IMR-90 (cell line): ENCODE measurements around the gene PM20D1. TPM values are rescaled to one million over a fixed set of nuclear protein-coding genes. Genes with fewer than 3 reads are reported as not detected.

Experiments
- ATAC-seq: fragments of 200-7000 bp; cut with Tn5 transposase; 2 replicates; pipeline ENCODE4 v1.9.1; 2020; ENCODE audit warnings: low read depth, mild to moderate bottlenecking, moderate library complexity
- BruUV-seq: library from RNA; stranded (reverse); fragments of 400-500 nt; replicated peaks from 2 replicates; lab custom pipeline; 2021; lab: Mats Ljungman, UMichigan
- CTCF ChIA-PET: fragments of 300-600 bp; formaldehyde crosslinking; extraction: SDS; loops from one replicate; lab custom pipeline; 2021; ENCODE audit warnings: antibody characterized with exemption; lab: Yijun Ruan, JAX
- POLR2A ChIA-PET: fragments of 300-600 bp; sonication (Branson Sonifier 250); formaldehyde crosslinking; loops from one replicate; lab custom pipeline; 2022; ENCODE audit warnings: antibody characterized with exemption; ENCODE audit not compliant: unreplicated experiment; lab: Charles Lee
- DNase-seq: peaks from one replicate; pipeline ENCODE4 v3.0.0; 2013
- H2AFZ ChIP-seq: replicated peaks from 2 replicates; pipeline ENCODE3; 2013; ENCODE audit warnings: low read length, mild to moderate bottlenecking; ENCODE audit not compliant: poor library complexity
- H2AK5ac ChIP-seq: 2 replicates; pipeline ENCODE4 v1.6.1; 2013; ENCODE audit warnings: low read depth, low read length, inconsistent platforms
- H2AK9ac ChIP-seq: replicated peaks from 2 replicates; pipeline ENCODE3; 2013; ENCODE audit warnings: mild to moderate bottlenecking, low read depth, low read length, moderate library complexity; ENCODE audit not compliant: poor library complexity
- H2BK120ac ChIP-seq: 2 replicates; pipeline ENCODE4 v1.6.1; 2013; ENCODE audit warnings: low read depth, low read length, inconsistent platforms
- H2BK15ac ChIP-seq: 3 replicates; pipeline ENCODE4 v1.6.1; 2013; ENCODE audit warnings: low read depth, low read length, inconsistent platforms
- H2BK20ac ChIP-seq: 2 replicates; pipeline ENCODE4 v1.6.1; 2013; ENCODE audit warnings: low read depth, mild to moderate bottlenecking, inconsistent platforms, low read length, moderate library complexity
- H2BK5ac ChIP-seq: 2 replicates; pipeline ENCODE4 v1.6.1; 2013; ENCODE audit warnings: mild to moderate bottlenecking, low read depth, low read length, inconsistent platforms; ENCODE audit not compliant: poor library complexity, severe bottlenecking
- H3K14ac ChIP-seq: replicated peaks from 2 replicates; pipeline ENCODE4 v1.6.1; 2013; ENCODE audit warnings: low read depth, low read length, inconsistent platforms
- H3K18ac ChIP-seq: 2 replicates; pipeline ENCODE4 v1.6.1; 2013; ENCODE audit warnings: low read depth, low read length, control low read depth
- H3K23ac ChIP-seq: 2 replicates; pipeline ENCODE4 v1.6.1; 2013; ENCODE audit warnings: low read depth, low read length, inconsistent platforms
- H3K27ac ChIP-seq: 2 replicates; pipeline ENCODE4 v1.5.1; 2013; ENCODE audit warnings: mild to moderate bottlenecking, control low read depth, low read length; ENCODE audit not compliant: insufficient read depth
- H3K27me3 ChIP-seq: 2 replicates; pipeline ENCODE4 v1.6.1; 2013; ENCODE audit warnings: low read length; ENCODE audit not compliant: control insufficient read depth, insufficient read depth
- H3K36me3 ChIP-seq: 2 replicates; pipeline ENCODE4 v1.6.1; 2013; ENCODE audit warnings: low read length, mixed read lengths; ENCODE audit not compliant: control insufficient read depth, insufficient read depth
- H3K4ac ChIP-seq: 2 replicates; pipeline ENCODE4 v1.6.1; 2013; ENCODE audit warnings: low read depth, low read length, inconsistent platforms
- H3K4me1 ChIP-seq: 2 replicates; pipeline ENCODE4 v1.6.1; 2013; ENCODE audit warnings: low read length, mixed read lengths; ENCODE audit not compliant: control insufficient read depth, insufficient read depth
- H3K4me2 ChIP-seq: 2 replicates; pipeline ENCODE4 v1.6.1; 2013; ENCODE audit warnings: low read depth, mild to moderate bottlenecking, control low read depth, low read length, moderate library complexity
- H3K4me3 ChIP-seq: 2 replicates; pipeline ENCODE4 v1.5.1; 2013; ENCODE audit warnings: low read depth, mild to moderate bottlenecking, control low read depth, low read length, moderate library complexity; ENCODE audit not compliant: insufficient read depth
- H3K56ac ChIP-seq: 2 replicates; pipeline ENCODE4 v1.6.1; 2013; ENCODE audit warnings: low read length, inconsistent platforms; ENCODE audit not compliant: insufficient read depth; ENCODE audit errors: extremely low read depth
- H3K79me1 ChIP-seq, 2 experiments: 2 replicates each; pipeline ENCODE4 v1.6.1; 2013; ENCODE audit warnings: low read length in 2 of 2, inconsistent platforms in 1 of 2, low read depth in 1 of 2
- H3K9ac ChIP-seq: 2 replicates; pipeline ENCODE4 v1.6.1; 2013; ENCODE audit warnings: low read depth, low read length, control low read depth
- H3K9me1 ChIP-seq: 2 replicates; pipeline ENCODE4 v1.6.1; 2013; ENCODE audit warnings: low read length, inconsistent platforms; ENCODE audit not compliant: insufficient read depth
- H3K9me3 ChIP-seq: 2 replicates; pipeline ENCODE4 v1.6.1; 2013; ENCODE audit warnings: low read length; ENCODE audit not compliant: control insufficient read depth, insufficient read depth
- H4K20me1 ChIP-seq: 2 replicates; pipeline ENCODE4 v1.6.1; 2013; ENCODE audit warnings: low read length, inconsistent platforms; ENCODE audit not compliant: insufficient read depth
- H4K5ac ChIP-seq: 2 replicates; pipeline ENCODE4 v1.6.1; 2013; ENCODE audit warnings: mild to moderate bottlenecking, low read depth, low read length, control low read depth
- H4K8ac ChIP-seq, 2 experiments: 2 replicates each; pipeline ENCODE4 v1.6.1; 2013; ENCODE audit warnings: low read depth in 2 of 2, low read length in 2 of 2, control low read depth in 1 of 2, inconsistent platforms in 1 of 2
- H4K91ac ChIP-seq: 2 replicates; pipeline ENCODE4 v1.6.1; 2013; ENCODE audit warnings: low read depth, low read length, inconsistent platforms; ENCODE audit not compliant: insufficient read depth
- BHLHE40 ChIP-seq: fragments of 150-350 bp; IDR thresholded peaks from 2 replicates; pipeline ENCODE4 v1.6.1; 2016; ENCODE audit warnings: mild to moderate bottlenecking, low read depth, low read length
- CEBPB ChIP-seq: IDR thresholded peaks from 2 replicates; pipeline ENCODE4 v1.6.1; 2012; ENCODE audit warnings: low read depth, low read length, improper control_type of control experiment
- RAD21 ChIP-seq: IDR thresholded peaks from 2 replicates; pipeline ENCODE4 v1.6.1; 2012; ENCODE audit warnings: low read length, improper control_type of control experiment
- RCOR1 ChIP-seq: IDR thresholded peaks from 2 replicates; pipeline ENCODE4 v1.6.1; 2012; ENCODE audit warnings: mild to moderate bottlenecking, low read length, improper control_type of control experiment; ENCODE audit not compliant: insufficient replicate concordance
- WGBS, 2 experiments: methylation state at CpG; one replicate each; pipeline versions ENCODE4 v1.1.5 to v1.1.7; 2013; ENCODE audit warnings: missing lambda C conversion rate in 2 of 2; ENCODE audit not compliant: insufficient read length in 1 of 2; ENCODE audit errors: extremely low coverage in 2 of 2; 5-methylcytosine and 5-hydroxymethylcytosine counted together
- dilution Hi-C: fragments of 300-500 bp; cut with HindIII; formaldehyde crosslinking; loops from one replicate; pipeline ENCODE4 v1.14.3; 2018; ENCODE audit warnings: low sequenced_read_pairs; ENCODE audit not compliant: unreplicated experiment
- in situ Hi-C: fragments of 300-500 bp; cut with MboI; formaldehyde crosslinking; loops from 3 replicates; pipeline ENCODE4 v1.14.3; 2019; ENCODE audit warnings: low sequenced_read_pairs, inconsistent platforms, mixed read lengths
- intact Hi-C: fragments of 100-400 bp; cut with micrococcal nuclease; formaldehyde crosslinking; loops from 2 replicates; pipeline ENCODE4 v1.10.0; 2022
- polyA plus RNA-seq, 3 experiments: library from polyadenylated mRNA; depleted of rRNA; stranded (reverse); fragments of >200 nt; gene quantifications; 2 replicates each; pipeline ENCODE4 v1.2.3, GENCODE V29; 2012; ENCODE audit warnings: low replicate concordance in 1 of 3
- total RNA-seq: library from RNA; depleted of rRNA; stranded (reverse); fragments of >200 nt; gene quantifications from 2 replicates; pipeline ENCODE4 v1.2.3, GENCODE V29; 2012; rRNA removed

Gene PM20D1
- total and polyA plus RNA-seq, 2 of the 4 experiments (the other 2 are of a cell fraction): not detected

- Histone ChIP-seq H2BK120ac (no peak overlapping the region), H2AK5ac (no peak overlapping the region), H3K27ac (no peak overlapping the region), H3K56ac (no peak overlapping the region), H2BK20ac (no peak overlapping the region), H3K18ac (no peak overlapping the region), H4K8ac (no peak overlapping the region), H3K23ac (no peak overlapping the region), H4K91ac (no peak overlapping the region), H3K9me3 (no peaks in the 10 kb centered on the region), H2AFZ (no peak overlapping the region), H3K9ac (no peak overlapping the region), H2BK15ac (no peak overlapping the region), H3K4ac (no peak overlapping the region), H2AK9ac (no peak overlapping the region), H3K14ac (no peak overlapping the region), H4K20me1 (no peaks in the 10 kb centered on the region), H4K5ac (no peak overlapping the region), H2BK5ac (no peak overlapping the region), H3K79me1 (no peaks in the 10 kb centered on the region), H3K36me3 (no peaks in the 10 kb centered on the region), H3K27me3 (peaks cover 2% of the 10 kb centered on the region), H3K4me3 (no peak overlapping the region), H3K4me1 (no peaks in the 10 kb centered on the region; the same call in 1 of the 2 replicates), H3K4me2 (no peak overlapping the region), H3K9me1 (peaks cover 3% of the 10 kb centered on the region; the same call in 1 of the 2 replicates)
- intact Hi-C loops (no loop called here), in situ Hi-C loops (no loop called here), dilution Hi-C loops (no loop called here)
- ChIA-PET CTCF (interaction anchor here (0.7 kb wide), 1 partner anchor 264 kb away, joined by 3 read pairs; no protein-coding TSS in a partner anchor), POLR2A (no interaction called here)
- no CpG with 5 or more reads among the region's 5 CpGs for WGBS, 2 experiments
- ATAC-seq (no peak), DNase-seq (no peak)
- TF ChIP-seq CEBPB (no peak), RAD21 (no peak), RCOR1 (no peak), BHLHE40 (no peak)
- no TSS peak for BruUV-seq
Measured at GRCh38 chr1:205780335-205780734, 69.6 kb downstream of the PM20D1 start.

Other genes starting within 250 kb of the PM20D1 start
- gene ELK4, start 218.1 kb downstream of the PM20D1 start, total RNA-seq: 11.3 and 15.6 TPM in 2 replicates
- 3.3 and 4.6 TPM in 2 replicates for gene ELK4, start 218.1 kb downstream of the PM20D1 start, polyA plus RNA-seq (2012; rRNA removed)
- 1.1 and 1.4 TPM in 2 replicates for gene SLC45A3, start 169.6 kb downstream of the PM20D1 start, total RNA-seq
- gene SLC45A3, start 169.6 kb downstream of the PM20D1 start, polyA plus RNA-seq (2012; rRNA removed): 2.5 and 3.0 TPM in 2 replicates
- 103 and 179 TPM in 2 replicates for gene NUCKS1, start 100.0 kb downstream of the PM20D1 start, total RNA-seq
- gene NUCKS1, start 100.0 kb downstream of the PM20D1 start, polyA plus RNA-seq (2012; rRNA removed): 29.0 and 37.9 TPM in 2 replicates
- gene RAB29, start 74.7 kb downstream of the PM20D1 start, total RNA-seq: 5.8 and 7.3 TPM in 2 replicates
- 4.4 and 5.7 TPM in 2 replicates for gene RAB29, start 74.7 kb downstream of the PM20D1 start, polyA plus RNA-seq (2012; rRNA removed)
- gene SLC41A1, start 36.9 kb downstream of the PM20D1 start, total RNA-seq: 6.3 and 6.7 TPM in 2 replicates
- gene SLC41A1, start 36.9 kb downstream of the PM20D1 start, polyA plus RNA-seq (2012; rRNA removed): 25.8 and 26.3 TPM in 2 replicates
- under 0.01 TPM in 1 of 2 replicates, not detected in the other for gene SLC26A9, start 93.3 kb upstream of the PM20D1 start, total RNA-seq
- gene SLC26A9, start 93.3 kb upstream of the PM20D1 start, polyA plus RNA-seq (2012; rRNA removed): not detected in 2 replicates
- 9.1 and 10.6 TPM in 2 replicates for gene RAB7B, start 153.3 kb upstream of the PM20D1 start, total RNA-seq
- gene RAB7B, start 153.3 kb upstream of the PM20D1 start, polyA plus RNA-seq (2012; rRNA removed): 14.6 and 14.7 TPM in 2 replicates
- not detected in 2 replicates for gene CTSE, start 173.8 kb upstream of the PM20D1 start, total RNA-seq
- not detected in 2 replicates for gene CTSE, start 173.8 kb upstream of the PM20D1 start, polyA plus RNA-seq (2012; rRNA removed)
- not detected in 2 replicates for gene RHEX, start 203.0 kb upstream of the PM20D1 start, total RNA-seq
- not detected in 2 replicates for gene RHEX, start 203.0 kb upstream of the PM20D1 start, polyA plus RNA-seq (2012; rRNA removed)